HG03342 (cell line): Measurements from ENCODE around the gene TSPEAR.

Source experiments
- ATAC-seq: cut with Tn5 transposase; IDR thresholded peaks from one replicate; pipeline ENCODE4 v1.9.1; 2021; ENCODE audit warnings: mild to moderate bottlenecking, moderate library complexity; ENCODE audit not compliant: unreplicated experiment

Gene TSPEAR

GRCh38 chr21:44522753-44523204 is 188.6 kb downstream of the TSPEAR start:
- ATAC-seq: no peak

GRCh38 chr21:44521928-44522752 is 189.2 kb downstream of the TSPEAR start:
- no peak for ATAC-seq

- no peak for ATAC-seq
These were observed 190.0 kb downstream of the TSPEAR start for GRCh38 chr21:44521301-44521927.

- no peak for ATAC-seq
These were observed 190.8 kb downstream of the TSPEAR start for GRCh38 chr21:44520326-44521300.

- ATAC-seq: no peak
These were observed 191.7 kb downstream of the TSPEAR start for GRCh38 chr21:44519346-44520325.

- no peak for ATAC-seq
These were observed 192.7 kb downstream of the TSPEAR start for GRCh38 chr21:44518686-44519085.

- no peak for ATAC-seq
These were observed 194.0 kb downstream of the TSPEAR start for GRCh38 chr21:44517175-44517899.

GRCh38 chr21:44516828-44517174 is 194.6 kb downstream of the TSPEAR start:
- ATAC-seq: no peak

- ATAC-seq: no peak
These were observed 195.0 kb downstream of the TSPEAR start for GRCh38 chr21:44516342-44516741.

GRCh38 chr21:44515359-44516165 is 195.8 kb downstream of the TSPEAR start:
- no peak for ATAC-seq

GRCh38 chr21:44514746-44515358 is 196.5 kb downstream of the TSPEAR start:
- ATAC-seq: no peak

- ATAC-seq: no peak
These were observed 197.2 kb downstream of the TSPEAR start for GRCh38 chr21:44514218-44514520.

GRCh38 chr21:44513389-44514217 is 197.8 kb downstream of the TSPEAR start:
- ATAC-seq: no peak

GRCh38 chr21:44512496-44513388 is 198.6 kb downstream of the TSPEAR start:
- ATAC-seq: no peak

- no peak for ATAC-seq
These were observed 199.5 kb downstream of the TSPEAR start for GRCh38 chr21:44511938-44512275.

- ATAC-seq: no peak
These were observed 200.0 kb downstream of the TSPEAR start for GRCh38 chr21:44511219-44511937.
